Fibroblast of upper back skin (primary cell): ENCODE measurements around the gene FCRL3.

Experiments
- DNase-seq: peaks from one replicate; pipeline ENCODE4 v3.0.0-alpha.2; 2013

FCRL3 gene

GRCh38 chr1:157682710-157683437 is 17.7 kb downstream of the FCRL3 start:
- DNase-seq: no peak

GRCh38 chr1:157678721-157679120 is 21.8 kb downstream of the FCRL3 start:
- DNase-seq: no peak

- DNase-seq: no peak
Observed at GRCh38 chr1:157673008-157673407, 27.6 kb downstream of the FCRL3 start.

GRCh38 chr1:157671895-157672294 is 28.7 kb downstream of the FCRL3 start:
- no peak for DNase-seq

DNA sequence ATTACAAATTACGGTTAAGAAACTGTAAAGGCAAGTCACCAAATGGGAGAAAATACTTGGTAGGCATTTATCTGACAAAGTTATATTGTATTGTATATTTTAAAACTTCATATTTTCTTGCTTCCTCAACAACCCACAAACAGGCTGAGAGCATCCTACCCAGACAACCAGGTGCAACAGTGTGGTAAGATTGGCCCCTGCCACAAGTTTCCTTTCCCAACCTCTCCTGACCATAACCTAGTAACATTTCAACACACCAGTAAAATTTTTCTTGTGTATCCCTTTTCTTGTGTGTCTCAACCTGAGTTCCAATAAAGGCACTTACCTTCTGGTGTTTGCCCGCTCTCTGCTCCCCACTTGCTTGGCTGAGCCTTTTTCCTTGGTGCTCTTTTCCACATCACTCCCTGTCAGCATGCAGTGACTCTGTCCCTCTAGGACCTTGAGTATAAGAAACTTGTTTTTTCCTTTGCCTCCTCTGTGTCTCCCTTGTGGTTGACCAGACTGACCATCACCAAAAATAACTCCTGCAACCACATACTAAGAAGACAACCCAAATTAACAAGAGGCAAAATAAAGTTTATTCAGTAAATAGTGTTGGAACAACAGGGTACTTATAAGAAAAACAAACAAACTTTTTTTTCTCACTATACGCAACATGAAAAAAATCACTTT is 40.9 kb downstream of the FCRL3 start:
- DNase-seq: no peak

GRCh38 chr1:157658571-157658970 is 42.0 kb downstream of the FCRL3 start:
- no peak for DNase-seq

- no peak for DNase-seq
Observed at GRCh38 chr1:157653494-157653873, 47.1 kb downstream of the FCRL3 start.

DNA sequence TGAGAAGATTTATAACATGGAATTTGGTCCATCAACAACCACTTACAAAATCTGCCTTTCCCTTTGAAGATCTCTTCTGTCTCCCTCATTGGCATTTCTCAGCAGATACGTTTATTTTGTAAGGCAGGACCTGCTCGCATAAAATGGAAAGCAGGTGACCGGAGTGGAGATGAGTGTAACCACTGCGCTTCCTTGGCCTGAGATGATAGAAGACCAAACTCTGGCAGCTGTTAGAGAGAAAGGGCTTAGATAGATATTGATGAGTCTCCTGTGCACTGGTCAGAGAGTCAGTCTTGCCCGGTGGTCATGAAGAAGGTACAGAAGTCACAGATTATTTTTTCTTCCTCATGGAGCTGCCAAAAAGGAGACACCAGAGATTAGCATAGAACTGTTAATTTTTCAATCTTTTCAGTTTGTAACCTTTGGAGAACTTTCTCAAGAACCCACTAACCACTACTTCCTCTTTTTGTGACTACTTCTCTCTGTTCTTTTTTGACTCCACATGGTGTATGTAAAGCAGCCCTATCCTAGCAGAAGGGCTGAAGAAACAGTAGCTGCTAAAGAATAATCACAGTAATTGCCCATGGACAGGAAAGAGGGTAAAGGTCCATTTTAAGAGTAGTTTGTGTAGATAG is 47.6 kb downstream of the FCRL3 start:
- no peak for DNase-seq

DNA sequence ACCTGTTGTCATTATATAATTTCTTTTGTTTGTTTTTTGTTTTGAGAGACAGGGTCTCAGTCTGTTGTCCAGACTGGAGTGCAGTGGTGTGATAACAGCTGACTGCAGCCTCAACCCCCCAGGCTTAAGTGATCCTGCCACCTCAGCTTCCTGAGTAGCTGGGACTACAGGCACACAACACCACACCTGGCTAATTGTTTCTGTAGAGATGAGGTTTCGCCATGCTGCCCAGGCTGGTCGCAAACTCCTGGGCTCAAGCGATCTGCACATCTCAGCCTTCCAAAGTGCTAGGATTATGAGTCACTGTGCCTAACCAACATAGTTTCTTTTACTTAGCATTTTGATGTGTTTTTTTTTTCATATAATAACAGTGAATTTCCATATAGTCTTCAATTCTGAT is 52.3 kb downstream of the FCRL3 start:
- DNase-seq: no peak

GRCh38 chr1:157646144-157646543 is 54.4 kb downstream of the FCRL3 start:
- no peak for DNase-seq

- no peak for DNase-seq
Observed at GRCh38 chr1:157641177-157641576, 59.4 kb downstream of the FCRL3 start.

- DNase-seq: no peak
Observed at GRCh38 chr1:157639800-157640199, 60.8 kb downstream of the FCRL3 start.

DNA sequence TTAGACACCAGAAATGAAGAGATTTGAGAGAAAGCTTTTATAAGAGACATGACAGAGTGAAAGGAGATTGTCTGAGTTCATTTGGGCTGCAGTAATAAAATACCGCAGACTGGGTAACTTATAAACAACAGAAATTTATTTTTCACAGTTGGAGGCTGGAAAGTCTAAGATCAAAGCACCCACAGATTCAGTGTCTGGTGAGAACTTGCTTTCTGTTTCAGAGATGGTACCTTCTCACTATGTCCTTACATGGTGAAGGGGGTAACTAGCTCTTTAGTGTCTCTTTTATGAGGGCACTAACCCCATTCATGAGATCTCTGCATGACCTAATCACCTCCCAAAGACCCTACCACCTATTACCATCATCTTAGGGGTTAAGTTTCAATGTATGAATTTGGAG is 71.8 kb downstream of the FCRL3 start:
- no peak for DNase-seq
